Kidney epithelial cell (primary cell): ENCODE data around the gene CCR8. TPM values are rescaled to one million over a fixed set of nuclear protein-coding genes. Genes with fewer than 3 reads are reported as not detected.
A peak's percentile ranks its signal among the peaks of the same experiment; 100 is the strongest.

Experiments used
- DNase-seq: peaks from one replicate; pipeline ENCODE4 v3.0.0-alpha.2; 2010; ENCODE audit warnings: low read depth
- H3K27me3 ChIP-seq: 2 replicates; pipeline ENCODE4 v1.6.0; 2011; ENCODE audit warnings: low read length; ENCODE audit not compliant: control insufficient read depth, insufficient read depth
- H3K36me3 ChIP-seq: 2 replicates; pipeline ENCODE4 v1.5.1; 2011; ENCODE audit warnings: low read length; ENCODE audit not compliant: control insufficient read depth, insufficient read depth
- H3K4me3 ChIP-seq: 2 replicates; pipeline ENCODE4 v1.5.1; 2011; ENCODE audit warnings: low read depth, mild to moderate bottlenecking, control low read depth, low read length
- CTCF ChIP-seq: IDR thresholded peaks from 2 replicates; pipeline ENCODE4 v1.5.1; 2011; ENCODE audit warnings: mild to moderate bottlenecking, moderate library complexity, low read length, control low read depth, inconsistent platforms; ENCODE audit not compliant: insufficient read depth, poor library complexity, severe bottlenecking
- total RNA-seq: library from RNA; depleted of rRNA; stranded (reverse); fragments of >200 nt; gene quantifications from 2 replicates; pipeline ENCODE4 v1.2.3, GENCODE V29; 2015

The CCR8 gene
- total RNA-seq, 1 donor from 2014 or later, result not detected

- Histone ChIP-seq H3K36me3 (no peaks in the 10 kb centered on the region), H3K4me3 (no peak overlapping the region), H3K27me3 (no peaks in the 10 kb centered on the region)
- no peak for TF ChIP-seq CTCF
- DNase-seq, result no peak
Measured at GRCh38 chr3:39334205-39334604, 4.7 kb downstream of the CCR8 start.

- DNase-seq, result no peak
- Histone ChIP-seq H3K27me3 (no peaks in the 10 kb centered on the region), H3K4me3 (no peak overlapping the region), H3K36me3 (no peaks in the 10 kb centered on the region)
- no peak for TF ChIP-seq CTCF
Measured at GRCh38 chr3:39338201-39338600, 8.7 kb downstream of the CCR8 start.

GRCh38 chr3:39339086-39339485 is 9.6 kb downstream of the CCR8 start:
- no peaks in the 10 kb centered on the region for H3K36me3 ChIP-seq
- H3K27me3 ChIP-seq, result no peaks in the 10 kb centered on the region
- no peak overlapping the region for H3K4me3 ChIP-seq
- TF ChIP-seq CTCF, result no peak
- DNase-seq, result no peak

- Histone ChIP-seq H3K4me3 (no peak overlapping the region), H3K27me3 (no peaks in the 10 kb centered on the region), H3K36me3 (no peaks in the 10 kb centered on the region)
- TF ChIP-seq CTCF, result no peak
- DNase-seq, result peak; percentile 9
Measured at GRCh38 chr3:39343076-39343717, 13.7 kb downstream of the CCR8 start.

GRCh38 chr3:39343760-39344159 is 14.3 kb downstream of the CCR8 start:
- no peak overlapping the region for H3K4me3 ChIP-seq
- no peak for DNase-seq
- no peaks in the 10 kb centered on the region for H3K27me3 ChIP-seq
- no peak for TF ChIP-seq CTCF
- no peaks in the 10 kb centered on the region for H3K36me3 ChIP-seq

- Histone ChIP-seq H3K4me3 (no peak overlapping the region), H3K27me3 (no peaks in the 10 kb centered on the region), H3K36me3 (no peaks in the 10 kb centered on the region)
- DNase-seq, result no peak
- no peak for TF ChIP-seq CTCF
Measured at GRCh38 chr3:39344746-39345344, 15.3 kb downstream of the CCR8 start.
